WI38 (cell line): Measurements from ENCODE around the gene RALGAPA2.

ENCODE experiments used
- H3K4me3 ChIP-seq: 2 replicates; pipeline ENCODE4 v1.5.1; 2011; ENCODE audit warnings: low read depth, mild to moderate bottlenecking, control low read depth, low read length
- CTCF ChIP-seq: IDR thresholded peaks from 2 replicates; pipeline ENCODE4 v1.5.1; 2012; ENCODE audit warnings: low read depth, mild to moderate bottlenecking, control low read depth, low read length

The RALGAPA2 gene

DNA sequence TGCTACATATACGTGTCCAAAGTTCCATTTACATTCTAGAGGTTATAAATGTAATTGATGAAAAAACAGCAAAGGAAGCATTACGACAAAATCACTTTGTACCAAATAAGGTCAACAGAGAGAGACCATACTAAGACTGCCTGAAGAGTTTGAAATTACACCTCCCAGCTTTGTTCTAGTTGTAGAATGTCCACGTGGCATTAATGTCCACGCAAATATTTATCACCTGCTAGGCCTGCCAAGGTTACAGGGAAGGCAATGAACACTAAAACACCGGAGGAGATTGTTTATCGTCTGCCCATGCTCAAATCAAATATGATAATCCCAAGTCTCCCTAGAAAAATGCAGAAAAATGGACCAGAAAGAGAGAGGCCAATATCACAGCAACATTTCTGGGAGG is 6.2 kb downstream of the RALGAPA2 start:
- no peak overlapping the region for H3K4me3 ChIP-seq
- TF ChIP-seq CTCF = no peak

GRCh38 chr20:20702330-20703245 is 9.9 kb downstream of the RALGAPA2 start:
- no peak for TF ChIP-seq CTCF
- H3K4me3 ChIP-seq = no peak overlapping the region

DNA sequence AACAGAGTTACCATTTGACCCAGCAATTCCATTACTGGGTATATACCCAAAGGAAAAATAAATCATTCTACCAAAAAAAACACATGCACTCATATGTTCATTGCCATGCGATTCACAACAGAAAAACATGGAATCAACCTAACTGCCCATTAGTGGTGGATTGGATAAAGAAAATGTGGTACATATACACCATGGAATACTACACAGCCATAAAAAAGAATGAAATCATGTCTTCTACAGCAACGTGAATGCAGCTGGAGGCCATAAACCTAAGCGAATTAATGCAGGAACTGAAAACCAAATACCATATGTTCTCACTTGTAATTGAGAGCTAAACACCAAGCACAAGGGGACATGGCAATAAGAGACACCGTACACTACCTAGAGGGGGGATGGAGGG is 12.5 kb downstream of the RALGAPA2 start:
- TF ChIP-seq CTCF = no peak
- no peak overlapping the region for H3K4me3 ChIP-seq

DNA sequence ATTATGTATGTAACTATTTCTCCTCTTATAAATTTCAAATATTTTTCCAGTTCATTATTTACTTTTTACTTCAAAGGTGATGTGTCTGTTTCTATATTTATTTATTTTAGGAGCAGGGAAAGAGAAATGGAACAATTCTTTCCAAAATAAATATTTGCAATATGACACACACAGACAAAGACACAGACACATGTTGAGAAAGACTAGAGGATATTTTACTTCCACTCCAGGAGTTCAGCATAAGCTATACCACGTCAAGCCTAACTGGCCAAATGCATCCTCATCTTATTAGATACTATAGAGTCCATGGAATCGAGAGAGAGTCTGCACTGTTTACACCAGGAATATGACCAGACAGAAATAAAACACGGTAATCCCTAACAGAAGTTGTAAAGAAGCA is 13.3 kb downstream of the RALGAPA2 start:
- TF ChIP-seq CTCF = no peak
- H3K4me3 ChIP-seq = no peak overlapping the region

DNA sequence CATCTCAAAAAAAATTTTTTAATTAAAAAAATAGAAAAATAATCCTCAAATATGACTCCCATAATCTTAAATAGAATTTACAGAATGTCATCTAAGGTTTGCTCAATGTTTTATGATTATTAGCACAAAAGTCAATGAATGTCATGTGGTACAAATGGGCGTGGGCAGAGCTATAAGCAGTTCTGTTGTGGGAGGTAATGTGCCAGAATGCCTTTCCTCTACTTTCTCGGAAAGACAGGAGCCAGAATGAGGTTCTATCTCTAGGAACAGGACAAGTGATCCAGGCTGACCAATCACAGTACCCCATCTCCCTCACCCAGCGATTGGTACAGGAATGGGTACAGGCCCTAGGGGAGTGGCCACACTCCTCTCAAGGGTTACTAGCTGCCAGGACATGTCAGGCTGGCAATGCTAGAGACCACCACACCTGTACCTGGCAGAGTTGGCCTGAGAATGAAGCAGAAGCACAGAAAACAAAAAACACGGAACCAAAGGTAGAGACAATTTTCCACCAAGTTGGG is 15.1 kb downstream of the RALGAPA2 start:
- H3K4me3 ChIP-seq = no peak overlapping the region
- TF ChIP-seq CTCF = no peak

DNA sequence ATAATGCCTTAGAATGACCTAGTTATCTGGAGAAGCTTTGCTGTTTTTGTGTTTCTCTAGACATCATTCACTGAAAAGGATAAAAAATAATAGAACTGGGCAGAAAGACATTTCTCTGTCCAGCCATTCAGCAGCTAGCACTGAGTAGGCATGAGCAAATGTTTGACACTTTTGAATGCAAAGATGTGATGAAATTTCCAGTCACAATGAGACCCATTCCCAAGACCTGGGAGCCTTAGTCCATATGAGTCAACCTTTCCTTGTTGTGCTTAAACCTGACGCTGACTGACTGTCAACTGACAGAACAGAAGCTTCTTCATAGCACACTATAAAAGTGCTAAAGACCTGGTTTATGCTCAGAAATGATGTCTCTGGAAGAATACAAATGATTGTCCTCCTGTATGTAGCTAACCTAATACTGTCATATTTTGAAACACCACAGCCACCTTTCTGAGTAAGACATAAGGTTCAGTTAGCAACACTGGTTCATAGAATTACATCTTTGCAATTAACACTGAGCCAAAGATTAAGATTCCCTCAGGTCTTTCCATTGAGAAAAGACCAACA is 17.1 kb downstream of the RALGAPA2 start:
- H3K4me3 ChIP-seq = no peak overlapping the region
- no peak for TF ChIP-seq CTCF

DNA sequence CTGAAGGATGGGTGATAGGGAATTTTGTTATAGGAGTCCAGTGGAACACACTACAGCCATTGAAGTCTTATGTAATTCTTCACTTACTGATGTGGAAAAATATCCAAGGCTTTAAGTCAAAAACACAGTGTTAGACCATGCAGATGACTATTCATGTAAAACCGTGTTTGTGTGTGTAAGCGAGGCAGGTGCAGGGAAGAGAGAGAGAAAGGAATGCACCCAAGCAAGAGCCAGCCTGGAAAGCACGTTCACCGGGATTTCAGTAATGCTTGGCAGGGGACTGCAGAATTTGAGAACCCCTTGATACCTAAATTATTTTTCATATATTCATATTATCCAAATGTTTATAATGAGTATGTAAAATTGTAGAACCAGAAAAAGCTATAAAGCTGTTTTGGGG is 17.9 kb downstream of the RALGAPA2 start:
- no peak overlapping the region for H3K4me3 ChIP-seq
- TF ChIP-seq CTCF = no peak
